IMR-90 (cell line): Measurements from ENCODE around the gene LSM7. TPM values are rescaled to one million over a fixed set of nuclear protein-coding genes. Genes with fewer than 3 reads are reported as not detected.

Experiments
- ATAC-seq: fragments of 200-7000 bp; cut with Tn5 transposase; 2 replicates; pipeline ENCODE4 v1.9.1; 2020; ENCODE audit warnings: low read depth, mild to moderate bottlenecking, moderate library complexity
- BruUV-seq: library from RNA; stranded (reverse); fragments of 400-500 nt; replicated peaks from 2 replicates; lab custom pipeline; 2021; lab: Mats Ljungman, UMichigan
- CTCF ChIA-PET: fragments of 300-600 bp; formaldehyde crosslinking; extraction: SDS; loops from one replicate; lab custom pipeline; 2021; ENCODE audit warnings: antibody characterized with exemption; lab: Yijun Ruan, JAX
- POLR2A ChIA-PET: fragments of 300-600 bp; sonication (Branson Sonifier 250); formaldehyde crosslinking; loops from one replicate; lab custom pipeline; 2022; ENCODE audit warnings: antibody characterized with exemption; ENCODE audit not compliant: unreplicated experiment; lab: Charles Lee
- DNase-seq: peaks from one replicate; pipeline ENCODE4 v3.0.0; 2013
- H2AFZ ChIP-seq: replicated peaks from 2 replicates; pipeline ENCODE3; 2013; ENCODE audit warnings: low read length, mild to moderate bottlenecking; ENCODE audit not compliant: poor library complexity
- H2AK5ac ChIP-seq: 2 replicates; pipeline ENCODE4 v1.6.1; 2013; ENCODE audit warnings: low read depth, low read length, inconsistent platforms
- H2AK9ac ChIP-seq: replicated peaks from 2 replicates; pipeline ENCODE3; 2013; ENCODE audit warnings: mild to moderate bottlenecking, low read depth, low read length, moderate library complexity; ENCODE audit not compliant: poor library complexity
- H2BK120ac ChIP-seq: 2 replicates; pipeline ENCODE4 v1.6.1; 2013; ENCODE audit warnings: low read depth, low read length, inconsistent platforms
- H2BK15ac ChIP-seq: 3 replicates; pipeline ENCODE4 v1.6.1; 2013; ENCODE audit warnings: low read depth, low read length, inconsistent platforms
- H2BK20ac ChIP-seq: 2 replicates; pipeline ENCODE4 v1.6.1; 2013; ENCODE audit warnings: low read depth, mild to moderate bottlenecking, inconsistent platforms, low read length, moderate library complexity
- H2BK5ac ChIP-seq: 2 replicates; pipeline ENCODE4 v1.6.1; 2013; ENCODE audit warnings: mild to moderate bottlenecking, low read depth, low read length, inconsistent platforms; ENCODE audit not compliant: poor library complexity, severe bottlenecking
- H3K14ac ChIP-seq: replicated peaks from 2 replicates; pipeline ENCODE4 v1.6.1; 2013; ENCODE audit warnings: low read depth, low read length, inconsistent platforms
- H3K18ac ChIP-seq: 2 replicates; pipeline ENCODE4 v1.6.1; 2013; ENCODE audit warnings: low read depth, low read length, control low read depth
- H3K23ac ChIP-seq: 2 replicates; pipeline ENCODE4 v1.6.1; 2013; ENCODE audit warnings: low read depth, low read length, inconsistent platforms
- H3K27ac ChIP-seq: 2 replicates; pipeline ENCODE4 v1.5.1; 2013; ENCODE audit warnings: mild to moderate bottlenecking, control low read depth, low read length; ENCODE audit not compliant: insufficient read depth
- H3K27me3 ChIP-seq: 2 replicates; pipeline ENCODE4 v1.6.1; 2013; ENCODE audit warnings: low read length; ENCODE audit not compliant: control insufficient read depth, insufficient read depth
- H3K36me3 ChIP-seq: 2 replicates; pipeline ENCODE4 v1.6.1; 2013; ENCODE audit warnings: low read length, mixed read lengths; ENCODE audit not compliant: control insufficient read depth, insufficient read depth
- H3K4ac ChIP-seq: 2 replicates; pipeline ENCODE4 v1.6.1; 2013; ENCODE audit warnings: low read depth, low read length, inconsistent platforms
- H3K4me1 ChIP-seq: 2 replicates; pipeline ENCODE4 v1.6.1; 2013; ENCODE audit warnings: low read length, mixed read lengths; ENCODE audit not compliant: control insufficient read depth, insufficient read depth
- H3K4me2 ChIP-seq: 2 replicates; pipeline ENCODE4 v1.6.1; 2013; ENCODE audit warnings: low read depth, mild to moderate bottlenecking, control low read depth, low read length, moderate library complexity
- H3K4me3 ChIP-seq: 2 replicates; pipeline ENCODE4 v1.5.1; 2013; ENCODE audit warnings: low read depth, mild to moderate bottlenecking, control low read depth, low read length, moderate library complexity; ENCODE audit not compliant: insufficient read depth
- H3K56ac ChIP-seq: 2 replicates; pipeline ENCODE4 v1.6.1; 2013; ENCODE audit warnings: low read length, inconsistent platforms; ENCODE audit not compliant: insufficient read depth; ENCODE audit errors: extremely low read depth
- H3K79me1 ChIP-seq, 2 experiments: 2 replicates each; pipeline ENCODE4 v1.6.1; 2013; ENCODE audit warnings: low read length in 2 of 2, inconsistent platforms in 1 of 2, low read depth in 1 of 2
- H3K9ac ChIP-seq: 2 replicates; pipeline ENCODE4 v1.6.1; 2013; ENCODE audit warnings: low read depth, low read length, control low read depth
- H3K9me1 ChIP-seq: 2 replicates; pipeline ENCODE4 v1.6.1; 2013; ENCODE audit warnings: low read length, inconsistent platforms; ENCODE audit not compliant: insufficient read depth
- H3K9me3 ChIP-seq: 2 replicates; pipeline ENCODE4 v1.6.1; 2013; ENCODE audit warnings: low read length; ENCODE audit not compliant: control insufficient read depth, insufficient read depth
- H4K20me1 ChIP-seq: 2 replicates; pipeline ENCODE4 v1.6.1; 2013; ENCODE audit warnings: low read length, inconsistent platforms; ENCODE audit not compliant: insufficient read depth
- H4K5ac ChIP-seq: 2 replicates; pipeline ENCODE4 v1.6.1; 2013; ENCODE audit warnings: mild to moderate bottlenecking, low read depth, low read length, control low read depth
- H4K8ac ChIP-seq, 2 experiments: 2 replicates each; pipeline ENCODE4 v1.6.1; 2013; ENCODE audit warnings: low read depth in 2 of 2, low read length in 2 of 2, control low read depth in 1 of 2, inconsistent platforms in 1 of 2
- H4K91ac ChIP-seq: 2 replicates; pipeline ENCODE4 v1.6.1; 2013; ENCODE audit warnings: low read depth, low read length, inconsistent platforms; ENCODE audit not compliant: insufficient read depth
- BHLHE40 ChIP-seq: fragments of 150-350 bp; IDR thresholded peaks from 2 replicates; pipeline ENCODE4 v1.6.1; 2016; ENCODE audit warnings: mild to moderate bottlenecking, low read depth, low read length
- CEBPB ChIP-seq: IDR thresholded peaks from 2 replicates; pipeline ENCODE4 v1.6.1; 2012; ENCODE audit warnings: low read depth, low read length, improper control_type of control experiment
- CHD1 ChIP-seq: IDR thresholded peaks from 2 replicates; pipeline ENCODE4 v1.6.1; 2012; ENCODE audit warnings: low read depth, low read length, improper control_type of control experiment
- ELK1 ChIP-seq: fragments of 150-350 bp; IDR thresholded peaks from 2 replicates; pipeline ENCODE4 v1.6.1; 2016; ENCODE audit warnings: low read depth, mild to moderate bottlenecking, low read length, moderate library complexity, borderline replicate concordance
- FOS ChIP-seq: fragments of 150-350 bp; IDR thresholded peaks from 2 replicates; pipeline ENCODE4 v1.6.1; 2016; ENCODE audit warnings: low read depth, low read length
- MAFK ChIP-seq: IDR thresholded peaks from 2 replicates; pipeline ENCODE4 v1.6.1; 2012; ENCODE audit warnings: low read depth, low read length, improper control_type of control experiment
- MAZ ChIP-seq: IDR thresholded peaks from 2 replicates; pipeline ENCODE4 v1.6.1; 2012; ENCODE audit warnings: low read depth, mild to moderate bottlenecking, low read length, improper control_type of control experiment, moderate library complexity, borderline replicate concordance
- MXI1 ChIP-seq: IDR thresholded peaks from 2 replicates; pipeline ENCODE4 v1.6.1; 2012; ENCODE audit warnings: low read depth, mild to moderate bottlenecking, low read length, moderate library complexity, borderline replicate concordance
- POLR2A ChIP-seq: IDR thresholded peaks from 2 replicates; pipeline ENCODE4 v1.6.1; 2012; ENCODE audit warnings: mild to moderate bottlenecking, low read depth, low read length
- RAD21 ChIP-seq: IDR thresholded peaks from 2 replicates; pipeline ENCODE4 v1.6.1; 2012; ENCODE audit warnings: low read length, improper control_type of control experiment
- RCOR1 ChIP-seq: IDR thresholded peaks from 2 replicates; pipeline ENCODE4 v1.6.1; 2012; ENCODE audit warnings: mild to moderate bottlenecking, low read length, improper control_type of control experiment; ENCODE audit not compliant: insufficient replicate concordance
- RFX5 ChIP-seq: IDR thresholded peaks from 2 replicates; pipeline ENCODE4 v1.8.0; 2012; ENCODE audit warnings: low read depth, mild to moderate bottlenecking, low read length, moderate library complexity
- SMC3 ChIP-seq: fragments of 150-350 bp; IDR thresholded peaks from 2 replicates; pipeline ENCODE4 v1.6.1; 2016; ENCODE audit warnings: low read depth, mild to moderate bottlenecking, antibody characterized with exemption, low read length, moderate library complexity
- USF2 ChIP-seq: fragments of 150-350 bp; IDR thresholded peaks from 2 replicates; pipeline ENCODE4 v1.6.1; 2017; ENCODE audit warnings: mild to moderate bottlenecking, antibody characterized with exemption, low read length, low read depth
- WGBS, 2 experiments: methylation state at CpG; one replicate each; pipeline versions ENCODE4 v1.1.5 to v1.1.7; 2013; ENCODE audit warnings: missing lambda C conversion rate in 2 of 2; ENCODE audit not compliant: insufficient read length in 1 of 2; ENCODE audit errors: extremely low coverage in 2 of 2; 5-methylcytosine and 5-hydroxymethylcytosine counted together
- dilution Hi-C: fragments of 300-500 bp; cut with HindIII; formaldehyde crosslinking; loops from one replicate; pipeline ENCODE4 v1.14.3; 2018; ENCODE audit warnings: low sequenced_read_pairs; ENCODE audit not compliant: unreplicated experiment
- in situ Hi-C: fragments of 300-500 bp; cut with MboI; formaldehyde crosslinking; loops from 3 replicates; pipeline ENCODE4 v1.14.3; 2019; ENCODE audit warnings: low sequenced_read_pairs, inconsistent platforms, mixed read lengths
- intact Hi-C: fragments of 100-400 bp; cut with micrococcal nuclease; formaldehyde crosslinking; loops from 2 replicates; pipeline ENCODE4 v1.10.0; 2022
- polyA plus RNA-seq, 3 experiments: library from polyadenylated mRNA; depleted of rRNA; stranded (reverse); fragments of >200 nt; gene quantifications; 2 replicates each; pipeline ENCODE4 v1.2.3, GENCODE V29; 2012; ENCODE audit warnings: low replicate concordance in 1 of 3
- total RNA-seq: library from RNA; depleted of rRNA; stranded (reverse); fragments of >200 nt; gene quantifications from 2 replicates; pipeline ENCODE4 v1.2.3, GENCODE V29; 2012

The LSM7 gene
- total and polyA plus RNA-seq, 2 of the 4 experiments (the other 2 are of a cell fraction): 145 to 708 TPM

GRCh38 chr19:2342656-2343288, 14.4 kb upstream of the LSM7 start:
- Histone ChIP-seq H3K9ac (no peak overlapping the region), H3K27ac (no peak overlapping the region), H2BK5ac (no peak overlapping the region), H4K5ac (no peak overlapping the region), H3K4ac (no peak overlapping the region), H3K79me1 (peaks cover 0 to 9% of the 10 kb centered on the region in 2 experiments; a peak in 1 of 4 replicates), H3K4me3 (no peak overlapping the region), H4K8ac (no peak overlapping the region), H3K9me3 (no peaks in the 10 kb centered on the region), H4K20me1 (no peaks in the 10 kb centered on the region; the same call in 1 of the 2 replicates), H2BK20ac (no peak overlapping the region), H2AK9ac (no peak overlapping the region), H3K14ac (no peak overlapping the region), H3K9me1 (no peaks in the 10 kb centered on the region), H3K4me2 (no peak overlapping the region), H3K18ac (no peak overlapping the region), H3K56ac (no peak overlapping the region), H3K23ac (no peak overlapping the region), H2BK120ac (no peak overlapping the region), H3K36me3 (peaks cover 37% of the 10 kb centered on the region), H2BK15ac (no peak overlapping the region), H2AK5ac (no peak overlapping the region), H3K27me3 (no peaks in the 10 kb centered on the region), H3K4me1 (no peaks in the 10 kb centered on the region), H4K91ac (no peak overlapping the region), H2AFZ (no peak overlapping the region)
- ChIA-PET POLR2A (no interaction called here), CTCF (no interaction called here)
- BruUV-seq: no TSS peak
- no peak for TF ChIP-seq SMC3
- no peak for TF ChIP-seq CHD1
- no peak for TF ChIP-seq USF2
- no peak for TF ChIP-seq RCOR1
- no peak for TF ChIP-seq ELK1
- no peak for TF ChIP-seq BHLHE40
- no peak for TF ChIP-seq FOS
- no peak for TF ChIP-seq POLR2A
- no peak for TF ChIP-seq CEBPB
- no peak for TF ChIP-seq RFX5
- no peak for TF ChIP-seq MAFK
- no peak for TF ChIP-seq RAD21
- TF ChIP-seq MXI1: no peak
- no peak for TF ChIP-seq MAZ
- intact Hi-C loops: no loop called here
- DNase-seq (no peak), ATAC-seq (no peak)
- in situ Hi-C loops: no loop called here
- dilution Hi-C loops: no loop called here
- WGBS, 2 experiments: 96% methylated on average over 14 of the region's 29 CpGs; no CpG with 5 or more reads in 1 of the 2 experiments
